HG03520 (cell line): Measurements from ENCODE around the gene LCP2.

ENCODE experiments used
- ATAC-seq: cut with Tn5 transposase; IDR thresholded peaks from one replicate; pipeline ENCODE4 v1.9.1; 2021; ENCODE audit warnings: mild to moderate bottlenecking, moderate library complexity; ENCODE audit not compliant: unreplicated experiment

The LCP2 gene

GRCh38 chr5:170221327-170221741, 76.2 kb downstream of the LCP2 start:
- ATAC-seq: no peak

GRCh38 chr5:170220191-170220590, 77.4 kb downstream of the LCP2 start:
- ATAC-seq: no peak

GRCh38 chr5:170219615-170220014, 78.0 kb downstream of the LCP2 start:
- no peak for ATAC-seq

- ATAC-seq: no peak
Measured at GRCh38 chr5:170218726-170219125, 78.9 kb downstream of the LCP2 start.

- no peak for ATAC-seq
Measured at GRCh38 chr5:170217831-170218230, 79.7 kb downstream of the LCP2 start.

- no peak for ATAC-seq
Measured at GRCh38 chr5:170216257-170216864, 81.2 kb downstream of the LCP2 start.

- ATAC-seq: no peak
Measured at GRCh38 chr5:170211575-170212334, 85.8 kb downstream of the LCP2 start.

- no peak for ATAC-seq
Measured at GRCh38 chr5:170206958-170207357, 90.6 kb downstream of the LCP2 start.

- no peak for ATAC-seq
Measured at GRCh38 chr5:170206216-170206615, 91.4 kb downstream of the LCP2 start.

GRCh38 chr5:170204202-170204601, 93.4 kb downstream of the LCP2 start:
- ATAC-seq: no peak

- ATAC-seq: no peak
Measured at GRCh38 chr5:170202117-170202516, 95.5 kb downstream of the LCP2 start.

- ATAC-seq: no peak
Measured at GRCh38 chr5:170201311-170201710, 96.3 kb downstream of the LCP2 start.

- no peak for ATAC-seq
Measured at GRCh38 chr5:170200876-170201275, 96.7 kb downstream of the LCP2 start.
